ENCODE results near the gene TBX1.

The TBX1 gene

DNA sequence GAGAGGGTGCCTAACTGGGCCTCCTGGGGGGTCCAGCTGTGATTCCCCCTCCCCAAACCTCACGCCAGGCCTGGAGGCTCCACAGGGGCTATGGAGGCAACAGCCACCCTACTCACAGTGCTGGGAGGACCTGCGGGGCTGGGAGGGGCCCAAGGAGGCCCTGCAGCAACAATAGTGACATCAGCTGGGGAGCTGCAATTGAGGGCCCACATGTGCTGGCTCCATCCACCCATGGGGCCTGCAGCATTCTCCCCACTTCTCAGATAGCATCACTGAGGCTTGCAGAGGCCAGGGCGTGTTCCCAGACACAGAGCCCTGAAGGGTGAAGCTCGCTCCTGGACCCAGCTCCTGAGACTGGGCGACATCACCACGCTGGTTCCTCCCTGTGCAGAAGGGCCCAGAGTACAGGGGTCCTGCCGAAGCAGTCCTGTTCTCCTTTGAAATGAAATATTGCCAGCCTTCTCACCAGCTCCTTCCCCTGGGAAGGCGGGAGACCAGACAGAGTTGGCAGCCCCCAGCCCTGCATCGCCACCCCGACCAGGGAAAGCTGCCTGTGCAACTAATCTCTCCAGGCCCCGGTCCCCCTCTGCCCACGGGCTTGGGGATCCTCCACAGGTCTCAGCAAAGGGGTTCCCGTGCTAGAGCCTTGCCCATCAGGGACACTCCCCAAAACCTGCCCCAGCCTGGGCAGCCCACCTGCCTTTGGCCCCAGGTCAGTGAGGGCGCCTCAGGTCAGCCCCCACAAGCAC is 8.9 kb upstream of the TBX1 start:
- Histone ChIP-seq H3K4me1 (no peaks in the 10 kb centered on the region), H3K9me3 (ENCODE audit: control insufficient read depth, low read length) (no peaks in the 10 kb centered on the region), H3K9ac (no peak overlapping the region), H3K4me3 (ENCODE audit: low read depth, low read length) (no peak overlapping the region), H3K79me2 (no peaks in the 10 kb centered on the region), H3K4me2 (ENCODE audit: low read length) (no peak overlapping the region), H3K36me3 (ENCODE audit: control insufficient read depth, insufficient read depth, low read length) (no peaks in the 10 kb centered on the region), H2AFZ (no peak overlapping the region), H3K27ac (no peak overlapping the region), H3K27me3 (ENCODE audit: control insufficient read depth, insufficient read depth, low read length) (no peaks in the 10 kb centered on the region)
- TF ChIP-seq, protein P1, sequence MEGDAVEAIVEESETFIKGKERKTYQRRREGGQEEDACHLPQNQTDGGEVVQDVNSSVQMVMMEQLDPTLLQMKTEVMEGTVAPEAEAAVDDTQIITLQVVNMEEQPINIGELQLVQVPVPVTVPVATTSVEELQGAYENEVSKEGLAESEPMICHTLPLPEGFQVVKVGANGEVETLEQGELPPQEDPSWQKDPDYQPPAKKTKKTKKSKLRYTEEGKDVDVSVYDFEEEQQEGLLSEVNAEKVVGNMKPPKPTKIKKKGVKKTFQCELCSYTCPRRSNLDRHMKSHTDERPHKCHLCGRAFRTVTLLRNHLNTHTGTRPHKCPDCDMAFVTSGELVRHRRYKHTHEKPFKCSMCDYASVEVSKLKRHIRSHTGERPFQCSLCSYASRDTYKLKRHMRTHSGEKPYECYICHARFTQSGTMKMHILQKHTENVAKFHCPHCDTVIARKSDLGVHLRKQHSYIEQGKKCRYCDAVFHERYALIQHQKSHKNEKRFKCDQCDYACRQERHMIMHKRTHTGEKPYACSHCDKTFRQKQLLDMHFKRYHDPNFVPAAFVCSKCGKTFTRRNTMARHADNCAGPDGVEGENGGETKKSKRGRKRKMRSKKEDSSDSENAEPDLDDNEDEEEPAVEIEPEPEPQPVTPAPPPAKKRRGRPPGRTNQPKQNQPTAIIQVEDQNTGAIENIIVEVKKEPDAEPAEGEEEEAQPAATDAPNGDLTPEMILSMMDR (IDR thresholded peaks at IDR 0.05), result no peak

- H3K27me3 ChIP-seq (ENCODE audit: control insufficient read depth, insufficient read depth, low read length), result no peaks in the 10 kb centered on the region
- no peak overlapping the region for H3K4me3 ChIP-seq (ENCODE audit: low read depth, low read length)
Observed at GRCh38 chr22:19753090-19753842, 7.3 kb upstream of the TBX1 start.

DNA sequence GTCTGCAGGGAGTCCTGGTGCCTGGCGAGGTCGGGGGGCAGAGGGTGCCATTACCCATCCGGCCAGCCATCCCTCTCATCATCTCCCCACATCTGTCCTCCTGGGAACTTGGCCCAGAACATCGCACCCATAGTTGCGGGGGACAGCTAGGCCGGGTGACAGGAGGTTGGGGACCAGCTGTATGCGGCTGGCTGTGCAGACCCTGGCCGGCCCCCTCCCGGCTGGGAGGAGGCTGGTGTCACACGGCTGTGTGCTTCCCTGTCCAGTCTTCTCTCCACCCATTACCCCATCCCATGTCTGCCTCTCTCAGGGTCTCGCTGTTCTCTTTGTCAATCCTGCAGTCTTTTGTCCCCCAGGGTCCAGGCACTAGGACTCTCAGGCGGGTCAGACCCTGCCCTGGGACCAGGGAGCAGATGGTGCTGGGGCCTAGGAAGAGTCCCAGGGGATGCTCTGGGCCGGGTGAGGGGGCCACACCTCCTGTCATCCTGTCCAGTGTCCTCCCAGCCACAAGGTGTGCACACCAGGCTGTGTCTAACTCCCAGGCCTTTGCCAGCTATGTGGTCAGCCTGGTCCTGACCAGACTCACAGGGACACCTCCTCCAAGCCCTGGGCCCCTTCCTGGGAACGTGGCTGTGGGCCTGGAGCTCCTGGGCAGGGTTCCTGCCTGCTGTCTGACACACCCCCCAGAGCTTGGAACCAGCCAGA is 6.4 kb upstream of the TBX1 start:
- H3K27me3 ChIP-seq (ENCODE audit: control insufficient read depth, insufficient read depth, low read length), result no peaks in the 10 kb centered on the region
- TF ChIP-seq, protein P1 (IDR thresholded peaks at IDR 0.05), result no peak
- H3K4me3 ChIP-seq (ENCODE audit: low read depth, low read length), result no peak overlapping the region
- no peak overlapping the region for H2AFZ ChIP-seq
- no peaks in the 10 kb centered on the region for H3K79me2 ChIP-seq
- no peaks in the 10 kb centered on the region for H3K4me1 ChIP-seq
- H3K4me2 ChIP-seq (ENCODE audit: low read length), result no peak overlapping the region
- no peak overlapping the region for H3K27ac ChIP-seq
- no peaks in the 10 kb centered on the region for H3K36me3 ChIP-seq (ENCODE audit: control insufficient read depth, insufficient read depth, low read length)
- H3K9me3 ChIP-seq (ENCODE audit: control insufficient read depth, low read length), result no peaks in the 10 kb centered on the region
- H3K9ac ChIP-seq, result no peak overlapping the region

More at GRCh38 chr22:19753090-19753842, 7.3 kb upstream of the TBX1 start:
- no peaks in the 10 kb centered on the region for H3K9me3 ChIP-seq (ENCODE audit: control insufficient read depth, low read length)
- TF ChIP-seq, protein P1 (IDR thresholded peaks at IDR 0.05), result no peak
- no peak overlapping the region for H3K27ac ChIP-seq
- no peaks in the 10 kb centered on the region for H3K36me3 ChIP-seq (ENCODE audit: control insufficient read depth, insufficient read depth, low read length)
- H3K79me2 ChIP-seq, result no peaks in the 10 kb centered on the region
- H2AFZ ChIP-seq, result no peak overlapping the region
- no peak overlapping the region for H3K9ac ChIP-seq
- no peak overlapping the region for H3K4me2 ChIP-seq (ENCODE audit: low read length)
- H3K4me1 ChIP-seq, result no peaks in the 10 kb centered on the region

GRCh38 chr22:19754701-19755144 is 5.9 kb upstream of the TBX1 start:
- no peak overlapping the region for H3K4me3 ChIP-seq (ENCODE audit: low read depth, low read length)
- no peak overlapping the region for H3K27ac ChIP-seq
- H3K9ac ChIP-seq, result no peak overlapping the region
- no peak overlapping the region for H3K4me2 ChIP-seq (ENCODE audit: low read length)
- H3K4me1 ChIP-seq, result no peaks in the 10 kb centered on the region
- no peak overlapping the region for H2AFZ ChIP-seq
- H3K36me3 ChIP-seq (ENCODE audit: control insufficient read depth, insufficient read depth, low read length), result no peaks in the 10 kb centered on the region
- no peaks in the 10 kb centered on the region for H3K79me2 ChIP-seq
- H3K9me3 ChIP-seq (ENCODE audit: control insufficient read depth, low read length), result no peaks in the 10 kb centered on the region
- TF ChIP-seq, protein P1 (IDR thresholded peaks at IDR 0.05), result no peak
- no peaks in the 10 kb centered on the region for H3K27me3 ChIP-seq (ENCODE audit: control insufficient read depth, insufficient read depth, low read length)

Data from parathyroid adenoma (tissue), 2 donors.